GM20000 (cell line): ENCODE data around the gene TGOLN2.
A peak's percentile ranks its signal among the peaks of the same experiment; 100 is the strongest.

Experiments
- DNase-seq: peaks from one replicate; pipeline ENCODE4 v3.0.0; 2012; ENCODE audit warnings: low spot score
- TF ChIP-seq, protein P1 (sequence below): IDR thresholded peaks from 2 replicates; pipeline ENCODE4 v1.5.1; 2012; ENCODE audit warnings: mild to moderate bottlenecking, control low read depth; ENCODE audit errors: extremely low read depth, missing control alignments

Gene TGOLN2

DNA sequence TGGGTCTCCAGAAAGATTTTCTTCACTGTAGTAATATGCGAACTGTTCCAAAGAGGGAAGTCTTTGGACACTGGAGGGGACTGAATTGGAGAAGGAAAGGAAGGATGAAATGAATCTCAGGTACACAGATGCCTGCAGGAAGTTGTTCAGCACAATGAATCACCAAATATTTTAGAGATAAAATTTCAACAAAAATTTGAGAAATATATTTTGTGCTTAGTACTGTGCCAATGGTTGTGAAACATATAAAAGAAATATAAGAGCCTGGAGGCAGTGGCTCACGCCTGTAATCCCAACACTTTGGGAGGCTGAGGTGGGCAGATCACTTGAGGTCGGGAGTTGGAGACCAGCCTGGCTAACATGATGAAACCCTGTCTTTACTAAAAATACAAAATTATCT lies 29.9 kb upstream of the TGOLN2 start:
- DNase-seq, result no peak
- TF ChIP-seq, protein P1, sequence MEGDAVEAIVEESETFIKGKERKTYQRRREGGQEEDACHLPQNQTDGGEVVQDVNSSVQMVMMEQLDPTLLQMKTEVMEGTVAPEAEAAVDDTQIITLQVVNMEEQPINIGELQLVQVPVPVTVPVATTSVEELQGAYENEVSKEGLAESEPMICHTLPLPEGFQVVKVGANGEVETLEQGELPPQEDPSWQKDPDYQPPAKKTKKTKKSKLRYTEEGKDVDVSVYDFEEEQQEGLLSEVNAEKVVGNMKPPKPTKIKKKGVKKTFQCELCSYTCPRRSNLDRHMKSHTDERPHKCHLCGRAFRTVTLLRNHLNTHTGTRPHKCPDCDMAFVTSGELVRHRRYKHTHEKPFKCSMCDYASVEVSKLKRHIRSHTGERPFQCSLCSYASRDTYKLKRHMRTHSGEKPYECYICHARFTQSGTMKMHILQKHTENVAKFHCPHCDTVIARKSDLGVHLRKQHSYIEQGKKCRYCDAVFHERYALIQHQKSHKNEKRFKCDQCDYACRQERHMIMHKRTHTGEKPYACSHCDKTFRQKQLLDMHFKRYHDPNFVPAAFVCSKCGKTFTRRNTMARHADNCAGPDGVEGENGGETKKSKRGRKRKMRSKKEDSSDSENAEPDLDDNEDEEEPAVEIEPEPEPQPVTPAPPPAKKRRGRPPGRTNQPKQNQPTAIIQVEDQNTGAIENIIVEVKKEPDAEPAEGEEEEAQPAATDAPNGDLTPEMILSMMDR, result no peak

GRCh38 chr2:85356186-85356585 lies 28.4 kb upstream of the TGOLN2 start:
- TF ChIP-seq, protein P1, result no peak
- DNase-seq, result no peak

- TF ChIP-seq, protein P1, result no peak
- DNase-seq, result no peak
These were observed 27.7 kb upstream of the TGOLN2 start for GRCh38 chr2:85355521-85355920.

DNA sequence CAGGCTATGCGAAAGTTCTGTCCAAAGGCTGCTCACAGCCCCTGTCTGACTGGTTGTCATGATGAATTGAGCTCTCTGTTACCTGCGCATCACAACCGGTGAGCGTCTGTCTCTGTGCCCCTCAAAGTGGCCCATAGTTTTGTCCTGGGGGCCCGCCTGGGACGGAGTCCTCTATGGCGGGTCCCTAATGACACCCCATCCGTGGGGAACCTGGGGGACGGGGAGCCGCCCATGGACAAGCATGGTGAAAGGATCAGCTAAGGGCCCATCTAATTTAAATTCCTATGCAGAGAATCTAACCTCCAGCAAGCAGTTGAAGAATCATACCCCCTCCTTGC lies 27.3 kb upstream of the TGOLN2 start:
- DNase-seq, result no peak
- TF ChIP-seq, protein P1, result no peak

DNA sequence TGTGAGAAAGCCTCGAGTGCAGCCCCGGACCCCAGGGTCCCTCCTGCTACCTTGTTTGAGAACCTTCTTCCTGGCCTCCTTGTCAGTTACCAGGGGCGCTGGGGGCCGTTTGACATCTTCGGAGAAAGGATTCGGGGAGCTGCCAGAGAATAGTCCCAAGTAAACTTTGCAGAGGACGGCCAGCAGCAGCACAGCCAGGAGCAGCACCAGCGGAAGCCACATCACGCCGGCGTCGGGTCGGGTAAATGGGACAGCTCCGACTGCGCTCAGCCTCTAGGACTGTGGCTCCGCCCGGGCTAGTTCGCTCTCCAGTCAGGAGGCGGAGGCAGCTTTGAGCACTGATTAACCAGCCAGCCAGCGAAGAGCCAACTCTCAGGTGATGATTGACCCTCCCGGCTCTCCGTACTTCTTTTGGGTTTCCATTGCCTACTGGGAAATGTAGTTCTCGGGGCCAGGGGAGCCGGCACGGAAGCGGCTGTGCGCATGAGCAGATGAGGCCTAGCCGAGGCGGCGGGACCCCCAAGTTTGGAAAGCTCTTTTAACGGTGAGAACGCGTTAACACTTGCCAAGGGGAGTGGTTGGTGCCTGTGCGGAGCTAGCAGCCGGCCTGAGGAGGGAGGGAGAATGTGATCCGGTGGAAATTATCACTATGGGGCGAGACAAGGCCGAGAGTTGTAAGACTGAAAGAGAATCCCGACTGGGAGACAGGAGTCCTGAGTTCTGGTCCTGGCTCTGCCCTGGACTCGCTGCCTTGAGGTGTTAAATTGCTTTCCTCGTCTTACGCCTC lies 26.7 kb upstream of the TGOLN2 start, which contains the start of the genes ELMOD3 and RETSAT:
TSS of gene ELMOD3 (plus strand) at position 484 of the 787 bp plus-strand sequence. CDS start 2,430 bp downstream, outside the sequence.
TSS of gene RETSAT (minus strand) at position 243 of the 787 bp plus-strand sequence. CDS start at position 222, 21 bp downstream.
- peak; percentile 94 for DNase-seq
- TF ChIP-seq, protein P1, result no peak

DNA sequence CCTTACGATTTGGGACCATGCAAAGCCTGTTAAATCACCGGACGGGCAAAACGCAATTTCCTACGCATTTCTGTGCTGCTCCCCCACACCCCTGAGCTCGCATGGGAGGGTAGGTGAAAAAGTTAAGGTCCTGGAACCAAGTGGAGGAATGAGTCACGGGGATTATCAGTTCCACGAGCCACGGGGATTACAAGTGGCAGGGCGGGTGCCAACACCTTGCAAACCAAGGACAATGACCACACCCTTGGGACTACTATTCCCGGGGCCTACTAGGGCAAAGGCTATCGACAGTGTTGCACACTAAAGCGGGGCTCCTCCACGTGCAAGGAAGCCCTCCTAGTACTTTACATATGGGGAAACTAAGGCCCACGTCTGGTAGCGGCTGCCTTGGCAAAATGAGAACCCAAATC lies 26.1 kb upstream of the TGOLN2 start:
- DNase-seq, result no peak
- TF ChIP-seq, protein P1, result no peak

- DNase-seq, result no peak
- TF ChIP-seq, protein P1, result no peak
These were observed 19.8 kb upstream of the TGOLN2 start for GRCh38 chr2:85347599-85347998.
